ENCODE results near the gene KLHL5. TPM values are rescaled to one million over a fixed set of nuclear protein-coding genes. Genes with fewer than 3 reads are reported as not detected.

KLHL5 gene
- total and polyA plus RNA-seq, 12 donors: 4.2 to 22.7 (median 11.3) TPM

DNA sequence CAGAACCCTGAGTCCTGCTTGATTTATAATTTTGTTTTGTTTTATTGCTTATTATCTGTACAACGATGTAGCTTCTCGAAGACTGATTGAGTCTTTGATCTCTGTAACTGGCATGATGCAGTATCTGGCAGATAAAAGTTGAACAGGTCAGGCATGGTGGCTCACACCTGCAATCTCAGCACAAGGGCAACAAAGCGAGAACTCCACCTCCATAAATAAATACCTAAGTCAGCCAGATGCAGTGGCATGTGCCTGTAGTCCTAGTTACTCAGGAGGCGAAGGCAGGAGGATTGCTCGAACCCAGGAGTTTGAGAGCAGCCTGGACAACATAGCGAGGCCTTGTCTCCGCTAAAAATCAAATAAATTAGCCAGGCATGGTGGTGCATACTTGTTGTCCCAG lies 104.6 kb downstream of the KLHL5 start:
- no peaks in the 10 kb centered on the region for H3K36me3 ChIP-seq
- peaks cover 0 to 12% (median 0%) of the 10 kb centered on the region in 11 donors for H3K9me3 ChIP-seq
- WGBS, 2 donors: 93 to 95% methylated on average over 7 of the region's 7 CpGs
- H3K27ac ChIP-seq: no peak overlapping the region
- TF ChIP-seq, protein P1, sequence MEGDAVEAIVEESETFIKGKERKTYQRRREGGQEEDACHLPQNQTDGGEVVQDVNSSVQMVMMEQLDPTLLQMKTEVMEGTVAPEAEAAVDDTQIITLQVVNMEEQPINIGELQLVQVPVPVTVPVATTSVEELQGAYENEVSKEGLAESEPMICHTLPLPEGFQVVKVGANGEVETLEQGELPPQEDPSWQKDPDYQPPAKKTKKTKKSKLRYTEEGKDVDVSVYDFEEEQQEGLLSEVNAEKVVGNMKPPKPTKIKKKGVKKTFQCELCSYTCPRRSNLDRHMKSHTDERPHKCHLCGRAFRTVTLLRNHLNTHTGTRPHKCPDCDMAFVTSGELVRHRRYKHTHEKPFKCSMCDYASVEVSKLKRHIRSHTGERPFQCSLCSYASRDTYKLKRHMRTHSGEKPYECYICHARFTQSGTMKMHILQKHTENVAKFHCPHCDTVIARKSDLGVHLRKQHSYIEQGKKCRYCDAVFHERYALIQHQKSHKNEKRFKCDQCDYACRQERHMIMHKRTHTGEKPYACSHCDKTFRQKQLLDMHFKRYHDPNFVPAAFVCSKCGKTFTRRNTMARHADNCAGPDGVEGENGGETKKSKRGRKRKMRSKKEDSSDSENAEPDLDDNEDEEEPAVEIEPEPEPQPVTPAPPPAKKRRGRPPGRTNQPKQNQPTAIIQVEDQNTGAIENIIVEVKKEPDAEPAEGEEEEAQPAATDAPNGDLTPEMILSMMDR (IDR thresholded peaks at IDR 0.05): no peak
- no peak overlapping the region for H3K4me3 ChIP-seq
- no peaks in the 10 kb centered on the region for H3K27me3 ChIP-seq
- no peaks in the 10 kb centered on the region for H3K4me1 ChIP-seq
- ATAC-seq (no peak), DNase-seq (no peak)
- intact Hi-C loops (cut with DNase I): no loop called here

- TF ChIP-seq, protein P1 (IDR thresholded peaks at IDR 0.05): no peak
- intact Hi-C loops (cut with DNase I): no loop called here
- no peaks in the 10 kb centered on the region for H3K27me3 ChIP-seq
- no peaks in the 10 kb centered on the region for H3K4me1 ChIP-seq
- WGBS, 2 donors: 51 to 58% methylated on average over 3 of the region's 3 CpGs
- H3K4me3 ChIP-seq: no peak overlapping the region
- no peaks in the 10 kb centered on the region for H3K36me3 ChIP-seq
- ATAC-seq (no peak), DNase-seq (no peak)
- peaks cover 0 to 12% (median 0%) of the 10 kb centered on the region in 11 donors for H3K9me3 ChIP-seq
- no peak overlapping the region for H3K27ac ChIP-seq
Observed at GRCh38 chr4:39169426-39169825, 107.4 kb downstream of the KLHL5 start.

DNA sequence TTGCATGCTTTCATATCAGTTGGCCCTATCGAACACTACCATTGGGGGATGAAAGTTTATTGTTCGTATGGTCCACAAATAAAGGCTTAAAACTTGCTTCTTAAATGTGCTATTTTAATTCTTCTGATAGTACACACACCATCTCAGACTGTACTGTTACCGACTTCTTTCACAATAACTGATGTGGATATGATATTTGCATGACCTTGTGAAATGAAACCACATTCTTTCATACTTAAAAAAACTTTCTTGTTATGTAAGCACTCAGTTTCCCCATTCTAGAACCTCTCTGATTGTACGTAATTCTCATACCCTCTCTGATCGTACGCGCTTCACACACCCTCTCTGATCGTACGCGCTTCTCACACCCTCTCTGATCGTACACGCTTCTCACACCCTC lies 108.3 kb downstream of the KLHL5 start:
- Histone ChIP-seq H3K27ac (no peak overlapping the region), H3K36me3 (no peaks in the 10 kb centered on the region), H3K9me3 (peaks cover 0 to 12% (median 0%) of the 10 kb centered on the region in 11 donors), H3K4me3 (no peak overlapping the region), H3K4me1 (no peaks in the 10 kb centered on the region), H3K27me3 (no peaks in the 10 kb centered on the region)
- TF ChIP-seq, protein P1 (IDR thresholded peaks at IDR 0.05): no peak
- 94 to 96% methylated on average over 12 of the region's 12 CpGs for whole genome bisulfite sequencing, 2 donors
- no peak for ATAC-seq
- intact Hi-C loops (cut with DNase I): no loop called here
- no peak for DNase-seq

Other genes starting within 250 kb of the KLHL5 start
- 1 to 10 TPM in 9 of 10 donors, under 1 TPM in 1; 0.96 to 3.7 (median 1.3) TPM for gene TLR6, start 205.4 kb upstream of the KLHL5 start, total RNA-seq
- under 1 TPM; 0.14 to 0.22 TPM for gene TLR6, start 205.4 kb upstream of the KLHL5 start, polyA plus RNA-seq
- 10 to 100 TPM; 11.8 to 35.5 (median 17.2) TPM for gene FAM114A1, start 194.4 kb upstream of the KLHL5 start, total RNA-seq
- gene FAM114A1, start 194.4 kb upstream of the KLHL5 start, polyA plus RNA-seq: 10 to 100 TPM in 1 of 2 donors, 1 to 10 TPM in 1; 8.0 to 13.8 TPM
- 1 to 10 TPM in 1 of 10 donors, under 1 TPM in 3, not detected in 6; 0.11 to 1.1 (median 0.13) TPM for gene TMEM156, start 29.8 kb upstream of the KLHL5 start, total RNA-seq
- gene TMEM156, start 29.8 kb upstream of the KLHL5 start, polyA plus RNA-seq: under 1 TPM in 1 of 2 donors, not detected in 1; 0.10 TPM
- 10 to 100 TPM in 1 of 10 donors, 1 to 10 TPM in 9; 4.1 to 14.6 (median 6.7) TPM for gene WDR19, start 120.3 kb downstream of the KLHL5 start, total RNA-seq
- 10 to 100 TPM; 13.0 to 25.8 TPM for gene WDR19, start 120.3 kb downstream of the KLHL5 start, polyA plus RNA-seq

Data from heart right ventricle (tissue), 16 donors.